ENCODE data around the gene SCG5. TPM values are rescaled to one million over a fixed set of nuclear protein-coding genes. Genes with fewer than 3 reads are reported as not detected.

SCG5 gene
- total RNA-seq, 4 donors from 2014 or later, result not detected

DNA sequence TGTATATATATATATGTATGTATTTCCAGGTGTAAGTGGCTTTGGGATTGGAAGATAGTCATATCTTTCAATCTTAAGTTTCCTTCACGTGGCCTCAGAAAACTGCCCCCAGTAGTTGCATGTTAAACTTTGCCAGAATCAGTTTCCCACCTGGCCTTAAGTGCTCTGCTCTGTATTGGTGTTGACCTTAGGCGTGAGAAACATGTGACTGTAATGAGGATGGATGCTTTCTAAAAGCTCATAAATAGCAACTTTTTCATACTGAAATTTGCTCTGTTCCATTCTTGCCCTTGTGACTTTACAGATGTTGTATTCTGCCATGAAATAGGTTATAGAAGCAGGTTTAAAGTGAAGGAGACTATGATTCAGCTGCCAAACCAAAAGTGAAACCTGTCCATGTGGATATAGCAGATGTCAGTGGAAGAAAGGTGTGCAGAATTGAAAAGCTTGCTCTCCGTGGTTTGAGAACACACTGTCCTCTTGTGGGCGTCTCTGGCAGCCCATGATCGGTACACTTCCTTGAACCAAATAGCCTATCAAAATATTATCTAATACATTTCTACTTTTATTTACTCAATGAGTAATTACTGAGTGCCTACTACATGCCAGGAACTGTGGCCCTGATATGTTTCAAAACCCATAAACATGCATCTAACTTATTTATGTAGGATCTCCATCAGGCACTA, 15.8 kb downstream of the SCG5 start:
- 63% methylated on average over 5 of the region's 5 CpGs for WGBS
- H3K27ac ChIP-seq, result no peak overlapping the region

DNA sequence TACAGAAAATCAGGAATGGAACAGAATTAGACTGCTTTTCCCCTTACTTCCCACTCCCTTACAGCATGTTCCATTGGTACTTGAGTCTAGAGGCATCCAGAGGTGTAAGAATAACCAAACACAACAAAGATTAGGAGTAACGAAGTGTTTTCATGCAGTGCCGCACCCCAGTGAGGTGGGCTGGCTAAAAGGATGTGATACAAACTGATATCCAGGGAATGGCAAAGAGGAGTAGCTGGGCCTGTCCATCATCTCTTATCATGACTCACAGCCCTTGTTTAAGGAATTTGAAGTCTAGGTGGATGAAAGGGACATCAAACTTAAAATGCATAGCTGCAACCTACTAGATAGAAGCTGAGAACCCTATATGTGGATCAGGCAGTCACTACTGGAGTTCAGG, 16.4 kb downstream of the SCG5 start:
- H3K27ac ChIP-seq, result no peak overlapping the region

More for the DNA sequence above, 15.8 kb downstream of the SCG5 start:
- H3K4me1 ChIP-seq, result peaks cover 7% of the 10 kb centered on the region
- no peaks in the 10 kb centered on the region for H3K9me3 ChIP-seq
- no peaks in the 10 kb centered on the region for H3K27me3 ChIP-seq
- H3K4me3 ChIP-seq, result no peak overlapping the region
- no peaks in the 10 kb centered on the region for H3K36me3 ChIP-seq
- DNase-seq (ENCODE audit: low spot score in 2 of 2), result no peak
- TF ChIP-seq POLR2A (IDR thresholded peaks at IDR 0.05), result no peak
- no peak for TF ChIP-seq POLR2AphosphoS5 (IDR thresholded peaks at IDR 0.05)
- TF ChIP-seq EP300 (IDR thresholded peaks at IDR 0.05), result no peak
- TF ChIP-seq, protein P1, sequence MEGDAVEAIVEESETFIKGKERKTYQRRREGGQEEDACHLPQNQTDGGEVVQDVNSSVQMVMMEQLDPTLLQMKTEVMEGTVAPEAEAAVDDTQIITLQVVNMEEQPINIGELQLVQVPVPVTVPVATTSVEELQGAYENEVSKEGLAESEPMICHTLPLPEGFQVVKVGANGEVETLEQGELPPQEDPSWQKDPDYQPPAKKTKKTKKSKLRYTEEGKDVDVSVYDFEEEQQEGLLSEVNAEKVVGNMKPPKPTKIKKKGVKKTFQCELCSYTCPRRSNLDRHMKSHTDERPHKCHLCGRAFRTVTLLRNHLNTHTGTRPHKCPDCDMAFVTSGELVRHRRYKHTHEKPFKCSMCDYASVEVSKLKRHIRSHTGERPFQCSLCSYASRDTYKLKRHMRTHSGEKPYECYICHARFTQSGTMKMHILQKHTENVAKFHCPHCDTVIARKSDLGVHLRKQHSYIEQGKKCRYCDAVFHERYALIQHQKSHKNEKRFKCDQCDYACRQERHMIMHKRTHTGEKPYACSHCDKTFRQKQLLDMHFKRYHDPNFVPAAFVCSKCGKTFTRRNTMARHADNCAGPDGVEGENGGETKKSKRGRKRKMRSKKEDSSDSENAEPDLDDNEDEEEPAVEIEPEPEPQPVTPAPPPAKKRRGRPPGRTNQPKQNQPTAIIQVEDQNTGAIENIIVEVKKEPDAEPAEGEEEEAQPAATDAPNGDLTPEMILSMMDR (IDR thresholded peaks at IDR 0.05), result no peak

DNA sequence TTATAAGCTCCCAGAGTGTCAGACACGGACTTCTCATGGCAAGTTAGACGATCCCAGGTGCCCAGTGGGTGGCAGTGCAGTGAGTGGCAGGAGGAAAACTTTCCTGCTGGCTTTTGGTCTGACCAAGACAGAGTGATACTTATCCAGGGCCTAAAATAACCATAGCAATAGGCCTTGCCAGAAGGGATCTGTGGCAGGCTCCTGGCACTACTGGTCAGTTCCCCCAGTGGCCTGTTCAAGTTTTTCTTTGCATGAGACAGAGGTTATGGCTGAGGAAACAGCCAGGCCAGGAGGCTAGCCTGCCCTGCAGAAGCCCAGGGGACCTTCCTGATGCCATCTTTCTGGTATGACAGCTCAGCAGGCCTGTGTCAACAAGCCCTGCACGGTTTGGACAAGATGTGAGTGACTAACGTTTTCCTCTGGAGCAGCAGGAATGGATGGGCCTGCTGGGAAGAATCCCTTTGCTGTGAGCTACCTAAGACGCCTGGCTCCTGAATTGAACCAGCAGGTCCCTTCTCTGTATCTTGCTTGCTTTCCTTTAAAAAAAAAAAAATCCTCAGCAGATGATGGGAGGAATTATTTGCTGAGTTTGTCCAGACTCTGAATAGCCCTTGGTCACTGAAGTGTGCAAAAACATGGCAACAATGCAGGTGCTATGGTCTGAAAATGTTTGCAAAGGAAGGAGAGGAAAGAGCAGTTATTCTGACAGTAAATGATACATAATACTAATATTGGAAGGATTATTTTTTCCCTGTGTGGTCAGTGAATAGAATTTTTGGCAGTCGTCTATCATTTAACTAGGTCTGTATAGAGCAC, 18.0 kb downstream of the SCG5 start:
- no peak for DNase-seq (ENCODE audit: low spot score in 2 of 2)
- H3K4me1 ChIP-seq, result peaks cover 7% of the 10 kb centered on the region
- no peak overlapping the region for H3K4me3 ChIP-seq
- H3K36me3 ChIP-seq, result no peaks in the 10 kb centered on the region
- H3K27me3 ChIP-seq, result no peaks in the 10 kb centered on the region
- H3K9me3 ChIP-seq, result no peaks in the 10 kb centered on the region
- H3K27ac ChIP-seq, result no peak overlapping the region
- no peak for TF ChIP-seq EP300 (IDR thresholded peaks at IDR 0.05)
- peak in 1 of 3 donors; percentile 31 for TF ChIP-seq POLR2AphosphoS5 (IDR thresholded peaks at IDR 0.05)
- 44% methylated on average over 6 of the region's 6 CpGs for WGBS

More for the DNA sequence above, 16.4 kb downstream of the SCG5 start:
- Histone ChIP-seq H3K27me3 (no peaks in the 10 kb centered on the region), H3K36me3 (no peaks in the 10 kb centered on the region), H3K4me3 (no peak overlapping the region), H3K4me1 (peaks cover 7% of the 10 kb centered on the region), H3K9me3 (no peaks in the 10 kb centered on the region)
- no peak for TF ChIP-seq POLR2A (IDR thresholded peaks at IDR 0.05)
- no peak for TF ChIP-seq EP300 (IDR thresholded peaks at IDR 0.05)
- no peak for TF ChIP-seq POLR2AphosphoS5 (IDR thresholded peaks at IDR 0.05)
- TF ChIP-seq, protein P1 (IDR thresholded peaks at IDR 0.05), result no peak
- DNase-seq (ENCODE audit: low spot score in 2 of 2), result no peak
- 88% methylated on average over 2 of the region's 2 CpGs for WGBS

DNA sequence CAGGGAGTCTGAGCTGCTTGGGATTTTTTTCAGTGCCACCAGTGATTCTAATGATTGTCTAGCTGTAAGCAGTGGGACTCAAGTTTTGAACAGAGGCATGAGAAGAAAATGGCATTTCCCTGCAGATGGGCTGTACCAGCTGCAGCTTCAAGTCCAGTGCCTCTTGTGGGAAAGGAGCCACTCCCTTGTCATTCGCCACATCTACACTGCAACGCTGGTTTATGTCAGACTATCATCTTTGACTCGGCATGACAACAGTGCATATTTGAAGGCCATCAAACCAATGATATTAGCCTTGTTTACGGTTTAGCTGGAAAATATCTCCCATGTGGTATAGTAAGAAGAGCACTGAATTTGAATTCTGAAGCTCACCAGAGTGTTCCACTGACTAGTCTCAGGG, 22.2 kb downstream of the SCG5 start:
- Histone ChIP-seq H3K4me1 (peaks cover 7% of the 10 kb centered on the region), H3K36me3 (no peaks in the 10 kb centered on the region), H3K27ac (no peak overlapping the region), H3K9me3 (no peaks in the 10 kb centered on the region), H3K27me3 (no peaks in the 10 kb centered on the region), H3K4me3 (no peak overlapping the region)
- TF ChIP-seq POLR2A (IDR thresholded peaks at IDR 0.05), result no peak
- no peak for TF ChIP-seq POLR2AphosphoS5 (IDR thresholded peaks at IDR 0.05)
- no peak for DNase-seq (ENCODE audit: low spot score in 2 of 2)
- WGBS, result 95% methylated on average over 4 of the region's 4 CpGs

DNA sequence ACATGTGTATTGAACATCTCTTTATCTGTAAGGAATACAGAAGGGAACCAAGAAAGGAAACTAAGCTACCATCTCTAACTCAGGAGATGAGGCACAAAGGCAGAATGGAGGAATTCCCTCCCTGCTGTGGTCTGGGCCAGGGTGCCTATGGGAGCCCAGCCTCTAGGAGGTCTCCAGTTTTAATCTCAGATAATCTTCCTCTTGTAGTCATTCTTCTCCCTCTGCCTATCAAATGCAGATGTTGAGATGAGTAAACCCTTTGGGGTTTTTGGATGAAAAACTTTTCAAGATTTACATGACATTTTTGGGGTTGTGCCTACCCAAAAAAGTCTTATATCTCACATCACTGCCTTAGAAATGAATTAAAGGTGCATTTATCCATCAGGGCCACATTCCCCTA, 23.3 kb downstream of the SCG5 start:
- no peak for DNase-seq (ENCODE audit: low spot score in 2 of 2)
- Histone ChIP-seq H3K9me3 (no peaks in the 10 kb centered on the region), H3K36me3 (no peaks in the 10 kb centered on the region), H3K4me3 (no peak overlapping the region), H3K4me1 (peaks cover 9% of the 10 kb centered on the region), H3K27ac (no peak overlapping the region), H3K27me3 (no peaks in the 10 kb centered on the region)
- TF ChIP-seq EP300 (IDR thresholded peaks at IDR 0.05), result no peak
- TF ChIP-seq, protein P1 (IDR thresholded peaks at IDR 0.05), result no peak
- no peak for TF ChIP-seq POLR2AphosphoS5 (IDR thresholded peaks at IDR 0.05)
- TF ChIP-seq POLR2A (IDR thresholded peaks at IDR 0.05), result no peak

DNA sequence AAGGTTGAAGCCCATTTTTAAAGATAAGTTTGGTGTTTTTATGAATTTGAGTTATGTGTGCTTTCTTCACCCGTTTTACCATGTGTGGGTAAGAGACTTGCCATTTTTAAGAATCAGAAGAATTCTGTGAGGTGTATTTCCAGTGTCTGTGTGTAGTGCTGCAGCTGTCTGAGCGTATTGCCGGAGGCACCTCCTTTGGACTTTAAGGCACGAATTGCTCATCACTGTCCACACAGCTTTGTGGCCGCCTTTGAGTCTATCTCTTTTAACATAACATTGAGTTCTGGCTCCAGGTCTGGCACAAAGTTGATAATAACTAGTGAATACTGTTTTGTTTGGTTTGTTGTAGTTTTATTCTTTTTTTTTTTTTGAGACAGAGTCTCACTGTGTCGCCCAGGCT, 25.8 kb downstream of the SCG5 start:
- WGBS, result 97% methylated on average over 6 of the region's 6 CpGs
- peaks cover 20% of the 10 kb centered on the region for H3K4me1 ChIP-seq
- no peak overlapping the region for H3K27ac ChIP-seq
- H3K4me3 ChIP-seq, result no peak overlapping the region
- no peaks in the 10 kb centered on the region for H3K36me3 ChIP-seq
- TF ChIP-seq POLR2A (IDR thresholded peaks at IDR 0.05), result no peak
- TF ChIP-seq, protein P1 (IDR thresholded peaks at IDR 0.05), result no peak
- no peak for TF ChIP-seq EP300 (IDR thresholded peaks at IDR 0.05)
- TF ChIP-seq POLR2AphosphoS5 (IDR thresholded peaks at IDR 0.05), result no peak
- no peaks in the 10 kb centered on the region for H3K27me3 ChIP-seq
- H3K9me3 ChIP-seq, result no peaks in the 10 kb centered on the region
- DNase-seq (ENCODE audit: low spot score in 2 of 2), result no peak

All from suprapubic skin (tissue), 4 donors.